ENCODE data around the gene SLC24A3. TPM values are rescaled to one million over a fixed set of nuclear protein-coding genes. Genes with fewer than 3 reads are reported as not detected.

Gene SLC24A3
- total and polyA plus RNA-seq, 2 donors: 12.6 to 20.5 TPM

DNA sequence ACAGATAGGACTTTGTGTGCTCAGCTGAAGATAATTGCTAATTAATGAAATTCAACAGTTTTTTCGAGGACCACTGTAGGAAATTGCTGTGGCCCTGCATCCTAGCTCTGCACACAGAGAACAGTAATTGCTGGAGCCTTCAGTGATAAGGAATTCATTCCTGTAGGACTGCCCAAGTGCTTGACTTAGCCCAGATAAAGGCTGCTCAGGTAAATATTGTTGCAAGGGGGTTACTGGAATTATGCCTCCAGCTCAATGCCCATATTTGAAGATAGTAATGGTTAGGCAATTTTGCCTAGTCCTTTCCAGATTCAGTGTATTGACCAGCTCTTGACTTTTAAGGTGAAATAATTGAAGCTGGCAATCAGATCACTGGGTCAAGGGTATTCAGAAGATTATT is 122.9 kb downstream of the SLC24A3 start:
- Histone ChIP-seq H3K4me1 (ENCODE audit: insufficient read depth) (no peaks in the 10 kb centered on the region), H3K36me3 (ENCODE audit: insufficient read depth) (no peaks in the 10 kb centered on the region), H3K4me3 (ENCODE audit: low read depth, low read length) (no peak overlapping the region), H3K27ac (ENCODE audit: low read depth) (no peak overlapping the region)
- DNase-seq (ENCODE audit: extremely low spot score): no peak
- WGBS: 88% methylated on average over 1 of the region's 1 CpG

DNA sequence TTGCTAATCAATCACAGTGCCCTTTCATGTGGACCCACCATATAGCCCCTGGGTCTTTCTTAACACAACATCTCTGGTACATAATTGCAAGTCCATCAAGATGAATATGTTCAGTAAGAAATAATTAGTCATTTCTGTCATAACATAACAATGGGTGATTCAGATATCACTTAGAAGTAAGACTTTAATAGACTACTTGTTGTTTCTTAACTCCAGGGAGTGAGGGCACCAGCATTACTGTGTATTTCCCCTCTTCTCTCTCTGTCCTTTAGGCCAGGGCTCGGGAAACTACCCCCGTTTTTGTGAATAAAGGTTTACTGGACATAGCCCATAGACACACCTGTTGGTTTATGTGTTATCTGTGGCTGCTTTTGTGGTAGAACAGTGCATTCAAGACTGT is 123.5 kb downstream of the SLC24A3 start:
- 86% methylated on average over 2 of the region's 2 CpGs for WGBS
- H3K36me3 ChIP-seq (ENCODE audit: insufficient read depth): no peaks in the 10 kb centered on the region

GRCh38 chr20:19336631-19337030 is 124.2 kb downstream of the SLC24A3 start:
- 66% methylated on average over 7 of the region's 7 CpGs for WGBS
- no peak overlapping the region for H3K4me3 ChIP-seq (ENCODE audit: low read depth, low read length)
- H3K36me3 ChIP-seq (ENCODE audit: insufficient read depth): no peaks in the 10 kb centered on the region
- no peak for DNase-seq (ENCODE audit: extremely low spot score)
- H3K27ac ChIP-seq (ENCODE audit: low read depth): no peak overlapping the region
- H3K4me1 ChIP-seq (ENCODE audit: insufficient read depth): no peaks in the 10 kb centered on the region

More for the DNA sequence above, 123.5 kb downstream of the SLC24A3 start:
- no peak for DNase-seq (ENCODE audit: extremely low spot score)
- Histone ChIP-seq H3K4me1 (ENCODE audit: insufficient read depth) (no peaks in the 10 kb centered on the region), H3K27ac (ENCODE audit: low read depth) (no peak overlapping the region), H3K4me3 (ENCODE audit: low read depth, low read length) (no peak overlapping the region)

DNA sequence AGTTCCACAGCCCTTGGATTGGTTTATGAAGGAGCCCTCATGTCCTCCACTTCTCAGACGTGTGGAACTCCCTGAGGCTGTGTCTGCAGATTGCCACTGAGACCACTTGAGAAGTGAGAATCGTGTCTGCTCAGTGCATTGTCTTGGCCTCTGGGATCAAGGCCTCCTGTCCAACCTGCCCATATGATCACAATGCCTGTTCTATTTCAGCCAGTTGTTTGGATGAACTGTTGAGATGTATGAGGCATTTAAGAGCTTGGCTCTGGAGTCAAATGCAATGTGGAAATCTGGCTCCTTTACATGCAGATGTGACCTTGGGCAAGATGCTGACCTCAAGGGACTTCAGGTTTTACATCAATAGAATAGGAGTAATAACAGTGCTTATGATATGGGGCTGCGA is 125.9 kb downstream of the SLC24A3 start:
- no peak overlapping the region for H3K4me3 ChIP-seq (ENCODE audit: low read depth, low read length)
- no peak for DNase-seq (ENCODE audit: extremely low spot score)
- WGBS: 78% methylated on average over 3 of the region's 3 CpGs
- H3K36me3 ChIP-seq (ENCODE audit: insufficient read depth): no peaks in the 10 kb centered on the region
- H3K27ac ChIP-seq (ENCODE audit: low read depth): no peak overlapping the region
- H3K4me1 ChIP-seq (ENCODE audit: insufficient read depth): no peaks in the 10 kb centered on the region

DNA sequence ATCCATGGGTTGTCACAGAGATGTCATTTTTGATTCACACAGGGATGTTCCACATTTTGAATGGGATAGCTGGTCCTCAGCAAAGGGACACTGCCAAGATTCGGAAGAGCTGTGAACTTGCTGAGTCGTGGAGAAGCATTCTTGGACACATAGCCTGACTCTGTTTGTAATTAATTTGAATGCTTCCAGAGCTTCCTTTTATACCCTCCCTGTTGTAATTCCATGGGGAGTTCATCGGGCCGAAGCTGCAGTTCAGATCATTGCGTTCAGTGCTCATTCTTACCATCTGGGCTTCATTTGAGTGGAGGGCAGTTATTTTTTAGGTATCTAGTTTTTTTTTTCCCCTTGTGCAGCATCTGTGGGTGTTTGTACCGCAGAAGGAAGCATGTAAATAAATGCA is 126.5 kb downstream of the SLC24A3 start:
- Histone ChIP-seq H3K4me3 (ENCODE audit: low read depth, low read length) (no peak overlapping the region), H3K27ac (ENCODE audit: low read depth) (no peak overlapping the region), H3K36me3 (ENCODE audit: insufficient read depth) (no peaks in the 10 kb centered on the region), H3K4me1 (ENCODE audit: insufficient read depth) (no peaks in the 10 kb centered on the region)
- WGBS: 63% methylated on average over 6 of the region's 6 CpGs
- DNase-seq (ENCODE audit: extremely low spot score): no peak

- no peak overlapping the region for H3K27ac ChIP-seq (ENCODE audit: low read depth)
- DNase-seq (ENCODE audit: extremely low spot score): no peak
- H3K36me3 ChIP-seq (ENCODE audit: insufficient read depth): no peaks in the 10 kb centered on the region
- 48% methylated on average over 3 of the region's 3 CpGs for WGBS
- no peak overlapping the region for H3K4me3 ChIP-seq (ENCODE audit: low read depth, low read length)
- H3K4me1 ChIP-seq (ENCODE audit: insufficient read depth): no peaks in the 10 kb centered on the region
Observed at GRCh38 chr20:19341348-19342053, 129.1 kb downstream of the SLC24A3 start.

- H3K4me3 ChIP-seq (ENCODE audit: low read depth, low read length): no peak overlapping the region
- no peaks in the 10 kb centered on the region for H3K36me3 ChIP-seq (ENCODE audit: insufficient read depth)
- DNase-seq (ENCODE audit: extremely low spot score): no peak
- no peak overlapping the region for H3K27ac ChIP-seq (ENCODE audit: low read depth)
- 91% methylated on average over 2 of the region's 2 CpGs for WGBS
- no peaks in the 10 kb centered on the region for H3K4me1 ChIP-seq (ENCODE audit: insufficient read depth)
Observed at GRCh38 chr20:19344341-19344740, 131.9 kb downstream of the SLC24A3 start.

- H3K36me3 ChIP-seq (ENCODE audit: insufficient read depth): no peaks in the 10 kb centered on the region
- DNase-seq (ENCODE audit: extremely low spot score): no peak
- H3K4me1 ChIP-seq (ENCODE audit: insufficient read depth): no peaks in the 10 kb centered on the region
- no peak overlapping the region for H3K27ac ChIP-seq (ENCODE audit: low read depth)
- H3K4me3 ChIP-seq (ENCODE audit: low read depth, low read length): no peak overlapping the region
- WGBS: 84% methylated on average over 11 of the region's 11 CpGs
Observed at GRCh38 chr20:19347943-19348456, 135.6 kb downstream of the SLC24A3 start.

- H3K4me3 ChIP-seq (ENCODE audit: low read depth, low read length): no peak overlapping the region
- H3K27ac ChIP-seq (ENCODE audit: low read depth): no peak overlapping the region
- H3K4me1 ChIP-seq (ENCODE audit: insufficient read depth): no peaks in the 10 kb centered on the region
- DNase-seq (ENCODE audit: extremely low spot score): no peak
- 89% methylated on average over 3 of the region's 3 CpGs for WGBS
- H3K36me3 ChIP-seq (ENCODE audit: insufficient read depth): no peaks in the 10 kb centered on the region
Observed at GRCh38 chr20:19348582-19348981, 136.1 kb downstream of the SLC24A3 start.

DNA sequence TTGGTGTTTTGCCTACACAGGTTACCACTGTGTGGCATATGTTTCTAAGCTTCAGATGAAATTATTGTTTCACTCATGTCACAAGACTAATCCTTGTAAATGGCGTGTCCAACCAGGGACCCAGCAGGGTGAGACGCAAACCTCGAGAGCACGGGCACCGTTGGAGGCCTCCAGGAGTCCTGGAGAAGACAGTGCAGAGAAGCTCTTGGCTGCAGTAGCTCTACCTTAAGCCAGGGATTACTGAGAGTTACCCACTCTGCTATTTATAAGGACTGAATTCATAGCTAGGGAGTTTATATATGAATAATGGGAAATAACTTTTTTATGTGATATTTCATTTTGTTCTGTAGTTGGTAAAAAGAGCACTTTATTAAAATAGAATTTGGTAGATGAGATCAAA is 137.4 kb downstream of the SLC24A3 start:
- Histone ChIP-seq H3K4me1 (ENCODE audit: insufficient read depth) (no peaks in the 10 kb centered on the region), H3K36me3 (ENCODE audit: insufficient read depth) (no peaks in the 10 kb centered on the region), H3K27ac (ENCODE audit: low read depth) (no peak overlapping the region), H3K4me3 (ENCODE audit: low read depth, low read length) (no peak overlapping the region)
- 70% methylated on average over 5 of the region's 5 CpGs for WGBS
- DNase-seq (ENCODE audit: extremely low spot score): no peak

GRCh38 chr20:19351542-19351941 is 139.1 kb downstream of the SLC24A3 start:
- 46% methylated on average over 2 of the region's 2 CpGs for WGBS
- no peak for DNase-seq (ENCODE audit: extremely low spot score)
- no peaks in the 10 kb centered on the region for H3K4me1 ChIP-seq (ENCODE audit: insufficient read depth)
- no peaks in the 10 kb centered on the region for H3K36me3 ChIP-seq (ENCODE audit: insufficient read depth)
- H3K4me3 ChIP-seq (ENCODE audit: low read depth, low read length): no peak overlapping the region
- no peak overlapping the region for H3K27ac ChIP-seq (ENCODE audit: low read depth)

GRCh38 chr20:19354950-19355349 is 142.5 kb downstream of the SLC24A3 start:
- no peak overlapping the region for H3K4me3 ChIP-seq (ENCODE audit: low read depth, low read length)
- WGBS: 62% methylated on average over 3 of the region's 3 CpGs
- H3K27ac ChIP-seq (ENCODE audit: low read depth): no peak overlapping the region

GRCh38 chr20:19361790-19362189 is 149.3 kb downstream of the SLC24A3 start:
- Histone ChIP-seq H3K4me3 (ENCODE audit: low read depth, low read length) (no peak overlapping the region), H3K27ac (ENCODE audit: low read depth) (no peak overlapping the region), H3K36me3 (ENCODE audit: insufficient read depth) (no peaks in the 10 kb centered on the region), H3K4me1 (ENCODE audit: insufficient read depth) (no peaks in the 10 kb centered on the region)
- WGBS: 78% methylated on average over 3 of the region's 3 CpGs
- DNase-seq (ENCODE audit: extremely low spot score): no peak

More at GRCh38 chr20:19354950-19355349, 142.5 kb downstream of the SLC24A3 start:
- Histone ChIP-seq H3K36me3 (ENCODE audit: insufficient read depth) (no peaks in the 10 kb centered on the region), H3K4me1 (ENCODE audit: insufficient read depth) (no peaks in the 10 kb centered on the region)
- DNase-seq (ENCODE audit: extremely low spot score): no peak

GRCh38 chr20:19363476-19363875 is 151.0 kb downstream of the SLC24A3 start:
- H3K4me1 ChIP-seq (ENCODE audit: insufficient read depth): no peaks in the 10 kb centered on the region
- WGBS: 80% methylated on average over 4 of the region's 4 CpGs
- no peak overlapping the region for H3K4me3 ChIP-seq (ENCODE audit: low read depth, low read length)
- no peak overlapping the region for H3K27ac ChIP-seq (ENCODE audit: low read depth)
- H3K36me3 ChIP-seq (ENCODE audit: insufficient read depth): no peaks in the 10 kb centered on the region
- no peak for DNase-seq (ENCODE audit: extremely low spot score)

All from urinary bladder (tissue), 4 donors.